ENCODE data around the gene TPM3.
"Not testable (repeated sequence)": the region's sequence is repeated elsewhere in the genome, so short reads cannot be mapped to it uniquely, and the experiment has no call there.

The TPM3 gene

GRCh38 chr1:154191990-154192461 is at the start of gene TPM3:
TPM3 (minus strand) TSS chr1:154192100; CDS start chr1:154192018, 82 bp downstream.
- FAIRE-seq: no peak

- FAIRE-seq: no peak
These were observed 48.5 kb upstream of the TPM3 start for GRCh38 chr1:154240294-154240833.

GRCh38 chr1:154239491-154239890 is 47.6 kb upstream of the TPM3 start:
- FAIRE-seq: no peak

GRCh38 chr1:154237880-154238506 is 46.1 kb upstream of the TPM3 start:
- FAIRE-seq: no peak

- FAIRE-seq: no peak
These were observed 45.5 kb upstream of the TPM3 start for GRCh38 chr1:154237435-154237834.

GRCh38 chr1:154236855-154237254 is 45.0 kb upstream of the TPM3 start:
- FAIRE-seq: no peak

- not testable (repeated sequence) for FAIRE-seq
These were observed 41.2 kb upstream of the TPM3 start for GRCh38 chr1:154233127-154233526.

GRCh38 chr1:154231112-154231511 is 39.2 kb upstream of the TPM3 start:
- FAIRE-seq: not testable (repeated sequence)

GRCh38 chr1:154225370-154225769 is 33.5 kb upstream of the TPM3 start:
- no peak for FAIRE-seq

GRCh38 chr1:154223621-154224020 is 31.7 kb upstream of the TPM3 start:
- no peak for FAIRE-seq

GRCh38 chr1:154222918-154223317 is 31.0 kb upstream of the TPM3 start:
- FAIRE-seq: no peak

GRCh38 chr1:154222518-154222917 is 30.6 kb upstream of the TPM3 start:
- no peak for FAIRE-seq

- FAIRE-seq: no peak
These were observed 29.5 kb upstream of the TPM3 start for GRCh38 chr1:154221278-154222001.

GRCh38 chr1:154220970-154221277 is 29.0 kb upstream of the TPM3 start:
- no peak for FAIRE-seq

- peak; percentile 41 for FAIRE-seq
These were observed 28.4 kb upstream of the TPM3 start, which contains the start of gene UBAP2L for GRCh38 chr1:154220071-154220969. UBAP2L (plus strand) TSS chr1:154220955; CDS start chr1:154225124, 4,169 bp downstream.

GRCh38 chr1:154219541-154219940 is 27.6 kb upstream of the TPM3 start:
- FAIRE-seq: no peak

- FAIRE-seq: no peak
These were observed 26.6 kb upstream of the TPM3 start for GRCh38 chr1:154218545-154218944.

GRCh38 chr1:154213274-154213673 is 21.4 kb upstream of the TPM3 start:
- FAIRE-seq: no peak

GRCh38 chr1:154212083-154212482 is 20.2 kb upstream of the TPM3 start:
- no peak for FAIRE-seq

GRCh38 chr1:154208677-154209388 is 16.9 kb upstream of the TPM3 start:
- no peak for FAIRE-seq

- FAIRE-seq: no peak
These were observed 15.4 kb upstream of the TPM3 start for GRCh38 chr1:154207262-154207661.

GRCh38 chr1:154206196-154206595 is 14.3 kb upstream of the TPM3 start, which contains the start of gene CFAP141:
CFAP141 (minus strand) TSS chr1:154206333; CDS start chr1:154206307, 26 bp downstream.
- no peak for FAIRE-seq

Measured in islet of Langerhans (tissue), 1 donor.